BJ (cell line): ENCODE results near the gene BMAL1. TPM values are rescaled to one million over a fixed set of nuclear protein-coding genes. Genes with fewer than 3 reads are reported as not detected.

Experiments used
- CTCF ChIA-PET: fragments of 350-600 bp; formaldehyde crosslinking; extraction: SDS; loops from one replicate; lab custom pipeline; 2021; ENCODE audit warnings: antibody characterized with exemption, inconsistent platforms; lab: Yijun Ruan, JAX
- POLR2A ChIA-PET: fragments of 300-600 bp; sonication (Branson Sonifier 250); formaldehyde crosslinking; extraction: SDS; loops from one replicate; lab custom pipeline; 2021; ENCODE audit warnings: antibody characterized with exemption; lab: Charles Lee
- DNase-seq: peaks from one replicate; pipeline ENCODE4 v3.0.0-alpha.2; 2011; ENCODE audit warnings: low read depth
- H3K27me3 ChIP-seq: 2 replicates; pipeline ENCODE4 v1.6.0; 2011; ENCODE audit warnings: low read length; ENCODE audit not compliant: control insufficient read depth, insufficient read depth
- H3K36me3 ChIP-seq: 2 replicates; pipeline ENCODE4 v1.5.1; 2011; ENCODE audit warnings: low read length; ENCODE audit not compliant: control insufficient read depth, insufficient read depth
- H3K4me3 ChIP-seq: 2 replicates; pipeline ENCODE4 v1.5.1; 2011; ENCODE audit warnings: low read depth, mild to moderate bottlenecking, control low read depth, low read length
- polyA plus RNA-seq: library from polyadenylated mRNA; depleted of rRNA; stranded (reverse); fragments of >200 nt; gene quantifications from 2 replicates; pipeline ENCODE4 v1.2.3, GENCODE V29; 2011
- TF ChIP-seq, protein P1 (sequence below): IDR thresholded peaks from 2 replicates; pipeline ENCODE4 v1.5.1; 2011; ENCODE audit warnings: low read depth, mild to moderate bottlenecking, control low read depth, inconsistent platforms, low read length, moderate library complexity; ENCODE audit not compliant: insufficient read depth

The BMAL1 gene
- polyA plus RNA-seq, 1 experiment: 6.1 TPM

GRCh38 chr11:13423372-13423771, 145.8 kb downstream of the BMAL1 start:
- DNase-seq: no peak
- no peaks in the 10 kb centered on the region for H3K27me3 ChIP-seq
- CTCF ChIA-PET: no interaction called here

GRCh38 chr11:13427440-13427839, 149.8 kb downstream of the BMAL1 start:
- no peak for DNase-seq
- POLR2A ChIA-PET: no interaction called here
- CTCF ChIA-PET: no interaction called here
- TF ChIP-seq, protein P1, sequence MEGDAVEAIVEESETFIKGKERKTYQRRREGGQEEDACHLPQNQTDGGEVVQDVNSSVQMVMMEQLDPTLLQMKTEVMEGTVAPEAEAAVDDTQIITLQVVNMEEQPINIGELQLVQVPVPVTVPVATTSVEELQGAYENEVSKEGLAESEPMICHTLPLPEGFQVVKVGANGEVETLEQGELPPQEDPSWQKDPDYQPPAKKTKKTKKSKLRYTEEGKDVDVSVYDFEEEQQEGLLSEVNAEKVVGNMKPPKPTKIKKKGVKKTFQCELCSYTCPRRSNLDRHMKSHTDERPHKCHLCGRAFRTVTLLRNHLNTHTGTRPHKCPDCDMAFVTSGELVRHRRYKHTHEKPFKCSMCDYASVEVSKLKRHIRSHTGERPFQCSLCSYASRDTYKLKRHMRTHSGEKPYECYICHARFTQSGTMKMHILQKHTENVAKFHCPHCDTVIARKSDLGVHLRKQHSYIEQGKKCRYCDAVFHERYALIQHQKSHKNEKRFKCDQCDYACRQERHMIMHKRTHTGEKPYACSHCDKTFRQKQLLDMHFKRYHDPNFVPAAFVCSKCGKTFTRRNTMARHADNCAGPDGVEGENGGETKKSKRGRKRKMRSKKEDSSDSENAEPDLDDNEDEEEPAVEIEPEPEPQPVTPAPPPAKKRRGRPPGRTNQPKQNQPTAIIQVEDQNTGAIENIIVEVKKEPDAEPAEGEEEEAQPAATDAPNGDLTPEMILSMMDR: no peak
- H3K36me3 ChIP-seq: no peaks in the 10 kb centered on the region
- H3K27me3 ChIP-seq: no peaks in the 10 kb centered on the region
- H3K4me3 ChIP-seq: no peak overlapping the region

More at GRCh38 chr11:13423372-13423771, 145.8 kb downstream of the BMAL1 start:
- Histone ChIP-seq H3K4me3 (no peak overlapping the region), H3K36me3 (no peaks in the 10 kb centered on the region)
- TF ChIP-seq, protein P1: no peak
- POLR2A ChIA-PET: interaction anchor here (0.6 kb wide), 1 partner anchor 13 kb away, joined by 5 read pairs; no protein-coding TSS in a partner anchor

DNA sequence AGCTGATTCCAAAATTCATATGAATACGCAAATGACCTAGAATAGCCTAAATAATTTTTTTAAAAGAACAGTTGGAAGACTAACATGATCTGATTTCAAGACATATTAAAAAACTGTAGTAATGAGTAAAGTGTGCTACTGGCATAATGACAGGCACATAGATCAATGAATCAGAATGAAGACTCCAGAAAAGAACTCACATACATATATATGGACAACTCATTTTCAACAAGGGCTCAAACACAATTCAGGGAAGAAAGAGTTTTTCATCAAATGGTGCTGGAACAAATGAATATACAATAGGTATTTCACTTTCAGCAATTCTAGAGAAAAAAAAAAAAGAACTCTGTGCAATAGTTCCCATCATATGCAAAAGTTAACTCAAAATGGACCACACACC, 151.7 kb downstream of the BMAL1 start:
- TF ChIP-seq, protein P1: no peak
- CTCF ChIA-PET: no interaction called here
- no peaks in the 10 kb centered on the region for H3K27me3 ChIP-seq

DNA sequence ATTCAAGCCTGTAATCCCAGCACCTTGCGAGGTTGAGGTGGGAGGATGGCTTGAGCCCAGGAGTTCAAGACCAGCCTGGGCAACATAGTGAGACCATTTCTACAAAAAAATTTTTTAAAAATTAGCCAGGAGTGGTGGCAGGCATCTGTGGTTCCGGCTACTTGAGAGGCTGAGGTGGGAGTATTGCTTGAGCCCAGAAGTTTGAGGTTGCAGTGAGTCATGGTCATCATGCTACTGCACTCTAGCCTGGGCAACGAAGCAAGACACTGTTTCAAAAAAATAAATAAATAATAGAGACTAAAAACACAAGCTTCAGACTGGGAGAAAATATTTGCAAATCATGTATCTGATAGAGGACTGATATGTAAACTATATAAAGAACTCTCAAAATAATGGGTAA, 152.2 kb downstream of the BMAL1 start:
- CTCF ChIA-PET: no interaction called here
- H3K36me3 ChIP-seq: no peaks in the 10 kb centered on the region
- DNase-seq: no peak
- H3K4me3 ChIP-seq: no peak overlapping the region
- TF ChIP-seq, protein P1: no peak
- POLR2A ChIA-PET: no interaction called here
- no peaks in the 10 kb centered on the region for H3K27me3 ChIP-seq

More for the DNA sequence above, 151.7 kb downstream of the BMAL1 start:
- POLR2A ChIA-PET: no interaction called here
- Histone ChIP-seq H3K4me3 (no peak overlapping the region), H3K36me3 (no peaks in the 10 kb centered on the region)
- no peak for DNase-seq

GRCh38 chr11:13433437-13433836, 155.8 kb downstream of the BMAL1 start:
- POLR2A ChIA-PET: no interaction called here

More at GRCh38 chr11:13433437-13433836, 155.8 kb downstream of the BMAL1 start:
- Histone ChIP-seq H3K36me3 (no peaks in the 10 kb centered on the region), H3K27me3 (no peaks in the 10 kb centered on the region), H3K4me3 (no peak overlapping the region)
- no peak for DNase-seq
- TF ChIP-seq, protein P1: no peak
- CTCF ChIA-PET: interaction anchor here (0.8 kb wide), 1 partner anchor 8 kb away, joined by 3 read pairs; no protein-coding TSS in a partner anchor
